ENCODE measurements around the gene PER1. TPM values are rescaled to one million over a fixed set of nuclear protein-coding genes. Genes with fewer than 3 reads are reported as not detected.
A peak's percentile ranks its signal among the peaks of the same experiment; 100 is the strongest.

PER1 gene
- total RNA-seq, 1 experiment from 2014 or later = 47.1 TPM

GRCh38 chr17:8116776-8117175 lies 35.4 kb downstream of the PER1 start:
- ChIA-PET POLR2A (ENCODE audit: low non-redundant PET) (no interaction called here), CTCF (interaction anchor here (1.1 kb wide), 1 partner anchor 26 kb away, joined by 3 read pairs; no protein-coding TSS in a partner anchor)
- BruUV-seq (replicated peaks) = no TSS peak
- no peaks in the 10 kb centered on the region for H3K4me1 ChIP-seq (ENCODE audit: insufficient read depth, low read length, poor library complexity, severe bottlenecking)
- DNase-seq (ENCODE audit: low spot score) = no peak
- intact Hi-C loops (cut with micrococcal nuclease; ENCODE audit: unreplicated experiment) = loop anchor here (5.0 kb wide), 3 partner anchors 34 to 184 kb away; partner anchors contain the start of genes CNTROB and TRAPPC1
- no peak overlapping the region for H3K4me3 ChIP-seq (ENCODE audit: low read depth, low read length, poor library complexity, severe bottlenecking)
- H3K27me3 ChIP-seq (replicated peaks; ENCODE audit: insufficient read depth, low read depth, low read length, poor library complexity) = no peaks in the 10 kb centered on the region
- H3K9me3 ChIP-seq (ENCODE audit: low read depth, low read length, poor library complexity, severe bottlenecking) = no peaks in the 10 kb centered on the region
- TF ChIP-seq EZH2 (IDR thresholded peaks at IDR 0.05; ENCODE audit: borderline replicate concordance, low read depth, low read length, poor library complexity, severe bottlenecking) (no peak), CTCF (conservative IDR thresholded peaks at IDR 0.05; ENCODE audit: low read depth, low read length) (no peak)
- H3K36me3 ChIP-seq (ENCODE audit: insufficient read depth, low read length, poor library complexity, severe bottlenecking) = no peaks in the 10 kb centered on the region
- H3K27ac ChIP-seq (ENCODE audit: low read depth, low read length, poor library complexity, severe bottlenecking) = no peak overlapping the region

GRCh38 chr17:8110907-8111306 lies 41.3 kb downstream of the PER1 start:
- Histone ChIP-seq H3K36me3 (ENCODE audit: insufficient read depth, low read length, poor library complexity, severe bottlenecking) (no peaks in the 10 kb centered on the region), H3K4me3 (ENCODE audit: low read depth, low read length, poor library complexity, severe bottlenecking) (no peak overlapping the region), H3K9me3 (ENCODE audit: low read depth, low read length, poor library complexity, severe bottlenecking) (no peaks in the 10 kb centered on the region), H3K27me3 (replicated peaks; ENCODE audit: insufficient read depth, low read depth, low read length, poor library complexity) (no peaks in the 10 kb centered on the region), H3K27ac (ENCODE audit: low read depth, low read length, poor library complexity, severe bottlenecking) (no peak overlapping the region), H3K4me1 (ENCODE audit: insufficient read depth, low read length, poor library complexity, severe bottlenecking) (peaks cover 5% of the 10 kb centered on the region)
- DNase-seq (ENCODE audit: low spot score) = no peak
- intact Hi-C loops (cut with micrococcal nuclease; ENCODE audit: unreplicated experiment) = no loop called here
- no TSS peak for BruUV-seq (replicated peaks)
- TF ChIP-seq EZH2 (IDR thresholded peaks at IDR 0.05; ENCODE audit: borderline replicate concordance, low read depth, low read length, poor library complexity, severe bottlenecking) = no peak
- TF ChIP-seq CTCF (conservative IDR thresholded peaks at IDR 0.05; ENCODE audit: low read depth, low read length) = no peak
- ChIA-PET CTCF (no interaction called here), POLR2A (ENCODE audit: low non-redundant PET) (no interaction called here)

GRCh38 chr17:8110456-8110804 lies 41.8 kb downstream of the PER1 start:
- Histone ChIP-seq H3K27ac (ENCODE audit: low read depth, low read length, poor library complexity, severe bottlenecking) (no peak overlapping the region), H3K36me3 (ENCODE audit: insufficient read depth, low read length, poor library complexity, severe bottlenecking) (no peaks in the 10 kb centered on the region), H3K4me1 (ENCODE audit: insufficient read depth, low read length, poor library complexity, severe bottlenecking) (peaks cover 5% of the 10 kb centered on the region), H3K9me3 (ENCODE audit: low read depth, low read length, poor library complexity, severe bottlenecking) (no peaks in the 10 kb centered on the region), H3K27me3 (replicated peaks; ENCODE audit: insufficient read depth, low read depth, low read length, poor library complexity) (no peaks in the 10 kb centered on the region), H3K4me3 (ENCODE audit: low read depth, low read length, poor library complexity, severe bottlenecking) (peak overlapping the region; percentile 46)
- no peak for TF ChIP-seq EZH2 (IDR thresholded peaks at IDR 0.05; ENCODE audit: borderline replicate concordance, low read depth, low read length, poor library complexity, severe bottlenecking)
- no peak for TF ChIP-seq CTCF (conservative IDR thresholded peaks at IDR 0.05; ENCODE audit: low read depth, low read length)
- CTCF ChIA-PET = no interaction called here
- BruUV-seq (replicated peaks) = no TSS peak
- DNase-seq (ENCODE audit: low spot score) = no peak
- POLR2A ChIA-PET (ENCODE audit: low non-redundant PET) = no interaction called here
- intact Hi-C loops (cut with micrococcal nuclease; ENCODE audit: unreplicated experiment) = no loop called here

Data from A673 (cell line).